Stimulated activated CD4-positive, alpha-beta T cell treated with anti-CD3 and anti-CD28 coated beads, Interleukin-15, amount 100 ng/mL, for 24 hours (primary cell): ENCODE data around the gene CHCHD6.

Experiments used
- DNase-seq: peaks from one replicate; pipeline ENCODE4 v3.0.0-alpha.2; 2020

CHCHD6 gene

DNA sequence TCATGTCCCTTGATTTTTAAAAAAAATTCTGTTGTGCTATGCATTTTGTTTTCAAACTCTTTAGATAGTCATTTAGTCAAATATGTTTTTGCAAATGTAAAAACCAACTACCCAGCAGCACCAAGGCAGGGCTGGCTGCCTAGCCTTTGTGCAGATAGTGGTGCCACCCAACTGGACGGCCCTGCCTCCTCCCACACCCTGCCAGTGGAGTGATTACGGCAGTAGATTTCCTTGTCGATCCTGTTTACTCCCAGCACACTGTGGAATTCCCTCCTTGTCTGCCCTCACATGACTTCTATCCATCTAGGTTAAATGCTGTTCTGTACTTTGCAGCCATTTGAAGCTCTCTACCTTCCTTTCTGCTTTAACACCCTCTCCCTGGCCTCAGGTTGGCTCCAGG, 199.5 kb downstream of the CHCHD6 start:
- no peak for DNase-seq

DNA sequence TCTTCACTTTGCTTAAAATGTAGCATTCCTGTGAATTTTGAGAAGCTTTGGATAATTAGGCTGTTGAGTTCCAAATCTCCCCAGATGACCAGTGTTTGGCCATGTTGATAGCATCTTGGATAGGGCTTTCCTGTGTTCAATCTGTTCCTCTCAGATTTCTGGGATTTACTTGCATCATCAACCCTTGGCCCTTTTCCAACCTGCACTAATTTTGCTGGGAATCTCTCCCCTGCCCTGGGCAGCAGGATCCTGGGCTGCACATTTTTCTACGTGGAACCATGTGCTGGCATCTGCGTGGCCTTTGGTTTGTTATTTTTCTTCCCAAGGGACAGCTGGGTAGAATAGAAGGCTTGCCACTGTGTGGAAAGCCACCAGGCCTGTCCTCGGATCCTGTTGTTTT, 203.5 kb downstream of the CHCHD6 start:
- no peak for DNase-seq

DNA sequence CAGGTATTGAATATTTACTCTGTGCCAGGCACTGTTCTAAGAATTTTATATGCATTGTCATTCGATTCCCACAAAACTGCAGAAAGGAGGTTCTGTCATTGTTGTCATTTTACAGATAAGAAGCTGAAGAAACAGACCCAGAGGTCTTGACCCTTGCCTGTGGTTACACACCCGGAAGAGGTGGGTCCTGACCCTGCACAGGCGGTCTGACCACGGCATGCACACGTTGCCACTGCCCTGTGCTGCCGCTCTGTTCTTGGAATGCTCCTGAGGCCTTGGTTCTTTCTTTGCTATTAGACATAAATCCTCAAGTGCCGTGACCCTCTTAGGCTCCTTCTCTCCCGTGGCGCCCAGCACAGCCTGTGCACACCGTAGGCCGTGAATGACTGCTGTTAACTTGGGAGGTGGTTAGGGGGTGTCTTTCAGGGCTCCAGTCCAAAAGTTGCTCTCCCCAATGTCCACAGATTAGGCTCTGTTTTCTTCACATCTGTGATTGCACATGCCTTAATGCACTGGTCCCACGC, 204.8 kb downstream of the CHCHD6 start:
- no peak for DNase-seq

DNA sequence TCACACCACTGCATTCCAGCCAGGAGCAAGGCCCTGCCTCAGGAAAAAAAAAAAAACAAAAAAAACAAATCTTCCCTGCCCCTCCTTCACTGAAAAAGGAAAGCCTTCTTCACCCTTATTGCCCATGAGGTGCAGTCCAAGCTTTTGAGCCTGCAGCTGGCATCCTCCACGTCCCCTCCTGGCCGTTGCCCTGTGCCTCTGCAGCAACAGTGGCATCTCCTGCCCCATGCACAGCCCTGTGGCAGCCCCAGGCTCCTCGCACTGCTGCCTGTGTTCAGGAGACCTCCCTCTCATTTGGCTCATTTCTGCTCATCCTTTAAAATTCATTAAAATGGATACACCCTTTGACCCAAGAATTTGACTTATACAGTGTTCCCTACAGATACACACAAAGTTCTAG, 206.2 kb downstream of the CHCHD6 start:
- DNase-seq = no peak

DNA sequence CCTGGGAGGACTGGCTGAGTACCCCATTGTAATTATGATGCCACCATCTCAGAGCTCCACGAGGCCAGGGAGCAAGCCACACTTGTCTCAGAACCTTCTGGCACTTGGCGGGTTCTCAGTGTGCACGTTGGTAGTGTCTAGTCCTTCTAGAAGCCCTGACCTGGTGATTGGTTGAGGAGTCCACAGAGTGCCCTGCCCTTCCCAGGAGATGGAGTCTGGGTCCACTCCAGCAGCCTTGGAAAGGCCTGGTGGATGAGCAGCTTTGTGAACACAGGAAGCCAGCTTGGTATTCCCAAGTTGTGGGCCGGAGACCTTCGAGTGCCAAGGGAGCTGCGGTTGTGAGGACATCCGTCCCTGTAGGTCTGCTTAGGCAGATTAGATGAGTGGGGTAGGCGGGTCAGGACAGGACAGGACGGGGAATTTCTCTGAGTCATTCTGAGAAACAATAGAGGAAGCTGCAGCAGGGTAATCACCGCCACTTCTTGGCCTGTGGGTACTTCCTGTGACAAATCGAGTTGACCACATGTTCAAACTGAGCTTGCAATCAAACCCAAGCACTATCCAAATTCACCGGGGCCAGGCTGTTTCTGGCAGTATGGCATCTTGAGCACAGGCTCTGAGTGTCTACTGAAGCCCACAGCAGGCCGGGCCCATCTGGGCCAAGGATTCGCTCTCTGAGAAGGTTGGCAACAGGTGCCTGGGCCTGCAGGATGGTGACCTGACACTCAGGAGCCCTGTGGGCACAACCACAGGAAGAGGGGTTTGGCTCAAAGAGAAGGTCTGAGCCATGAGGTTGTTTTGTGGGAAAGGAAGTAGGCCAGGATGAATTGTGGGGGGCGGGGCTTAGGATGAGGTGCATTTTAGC, 207.4 kb downstream of the CHCHD6 start:
- DNase-seq = peak; percentile 75

DNA sequence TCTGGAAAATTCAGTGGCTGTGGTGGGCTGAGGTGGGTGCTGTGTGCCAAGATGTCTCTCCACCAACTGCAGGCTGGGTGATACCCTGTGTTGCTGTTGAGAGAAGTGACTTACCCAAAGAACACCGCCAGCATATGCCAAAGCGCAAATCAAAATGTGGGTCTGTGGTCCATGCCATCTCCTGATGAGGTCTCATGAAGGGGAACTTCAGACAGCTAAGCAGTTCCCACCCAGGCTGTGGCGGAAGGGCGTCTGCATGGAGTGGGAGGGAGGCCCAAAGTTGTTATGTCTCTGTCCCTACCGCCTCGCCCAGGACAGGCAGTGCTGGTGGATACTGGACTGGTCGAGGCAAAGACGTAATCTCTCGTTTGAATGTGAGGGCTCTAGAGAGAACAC, 208.0 kb downstream of the CHCHD6 start:
- no peak for DNase-seq

DNA sequence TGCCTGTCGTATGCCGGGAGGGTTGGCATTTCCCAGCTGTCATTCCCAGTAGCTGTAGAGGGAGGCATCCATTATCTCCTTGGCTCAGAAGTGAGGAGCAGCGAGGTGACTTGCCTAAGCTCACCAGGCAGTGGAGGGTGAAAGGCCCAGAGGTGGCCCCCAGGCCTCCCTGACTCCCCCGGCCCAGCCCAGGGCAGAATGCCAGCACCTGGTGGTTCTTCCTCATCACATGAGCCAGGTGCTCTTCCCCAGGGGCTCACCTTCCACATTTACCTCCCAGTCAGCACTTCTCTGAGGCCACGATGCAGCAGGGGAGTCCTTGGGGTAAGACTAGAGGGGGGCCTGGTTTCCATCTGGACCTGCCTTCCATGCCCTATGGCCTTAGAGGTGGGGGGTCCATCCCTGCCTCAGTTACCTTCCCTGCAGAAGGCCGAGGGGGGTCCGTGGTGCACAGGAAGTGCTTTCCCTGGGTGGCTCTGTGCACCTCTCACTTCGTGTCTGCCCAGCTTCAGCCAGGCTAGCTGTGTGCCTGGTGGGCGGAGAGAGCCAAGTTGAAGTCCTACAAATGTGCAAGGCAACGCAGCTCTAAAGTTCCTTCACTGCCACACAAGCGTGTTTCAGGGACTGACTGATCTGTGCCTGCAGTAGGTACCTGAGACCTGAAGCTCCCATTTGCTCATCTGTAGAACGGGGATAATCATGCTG, 208.6 kb downstream of the CHCHD6 start:
- no peak for DNase-seq

DNA sequence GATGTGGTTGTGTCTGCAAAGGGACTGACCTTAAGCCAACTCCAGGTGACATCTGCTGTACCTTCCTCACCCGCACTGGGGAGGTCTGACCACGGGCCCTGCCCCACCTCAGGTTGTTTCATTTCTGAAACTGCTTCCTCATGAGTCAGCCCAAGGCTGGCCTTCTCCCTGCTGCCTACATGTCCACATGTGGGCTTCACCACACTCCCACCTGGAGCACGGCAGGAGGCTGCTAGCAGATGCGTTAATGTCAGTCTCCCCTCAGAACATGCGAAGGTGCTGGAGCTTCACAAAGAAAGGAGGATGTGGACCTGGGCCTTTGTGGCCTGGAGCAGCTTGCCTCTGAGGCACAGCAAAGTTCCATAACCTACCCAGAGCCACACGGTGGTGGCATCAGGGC, 209.5 kb downstream of the CHCHD6 start:
- DNase-seq = no peak

DNA sequence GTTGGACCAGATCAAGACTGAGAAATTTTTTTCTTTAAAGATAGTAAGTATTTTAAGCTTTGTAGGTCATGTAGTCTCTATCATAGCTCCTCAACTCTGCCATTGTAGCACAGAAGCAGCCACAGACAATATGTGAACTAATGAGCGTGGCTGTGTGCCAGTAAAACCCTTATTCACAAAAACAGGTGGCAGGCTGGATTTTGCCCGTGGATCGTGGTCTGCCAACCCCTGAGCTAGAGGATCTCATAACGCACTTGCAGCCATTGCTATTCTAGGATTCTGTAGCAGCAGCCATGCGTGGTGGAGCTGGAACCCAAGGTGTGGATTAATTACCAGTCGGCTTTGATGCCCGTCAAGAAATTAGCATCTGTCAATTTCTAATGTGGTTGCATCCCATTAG, 210.2 kb downstream of the CHCHD6 start:
- no peak for DNase-seq

DNA sequence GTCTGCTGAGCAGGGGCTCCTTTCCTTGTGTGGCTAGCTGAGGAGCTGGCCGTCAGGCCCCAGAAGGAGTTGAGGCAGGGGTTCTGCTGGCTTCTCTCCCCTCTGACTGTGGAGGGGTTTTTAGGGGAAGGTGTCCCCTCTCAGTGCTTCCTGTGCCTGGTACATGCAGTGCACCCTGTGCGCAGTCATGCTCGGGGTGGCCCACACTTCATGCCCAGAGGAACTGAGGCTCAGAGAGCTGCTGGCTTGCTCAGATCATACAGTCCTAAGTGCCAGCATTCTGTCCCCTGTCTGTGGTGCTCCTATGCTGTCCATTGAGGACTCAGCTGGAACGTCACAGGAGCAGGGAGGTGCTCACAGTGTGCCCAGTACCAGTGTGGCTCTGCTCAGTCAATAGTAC, 211.0 kb downstream of the CHCHD6 start:
- DNase-seq = no peak

DNA sequence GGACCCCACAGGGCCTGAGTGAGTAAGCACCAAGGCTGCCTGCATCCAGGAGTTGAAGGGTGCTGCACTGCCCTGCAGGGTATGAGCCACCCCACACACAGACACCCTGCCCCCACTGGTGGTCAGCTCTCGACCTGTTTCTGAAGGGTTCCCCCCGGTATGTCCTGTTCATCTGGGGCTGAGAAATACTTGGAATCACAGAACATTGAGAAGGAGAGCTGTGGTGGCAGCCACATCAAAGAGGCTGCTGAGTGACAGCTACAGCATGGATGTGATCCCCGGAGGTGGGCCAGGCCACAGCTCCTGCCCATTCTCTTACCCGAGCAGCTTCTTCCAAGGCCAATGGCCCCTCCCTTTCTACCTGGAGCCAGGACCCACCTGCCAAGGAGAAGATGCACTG, 212.5 kb downstream of the CHCHD6 start:
- DNase-seq = no peak

DNA sequence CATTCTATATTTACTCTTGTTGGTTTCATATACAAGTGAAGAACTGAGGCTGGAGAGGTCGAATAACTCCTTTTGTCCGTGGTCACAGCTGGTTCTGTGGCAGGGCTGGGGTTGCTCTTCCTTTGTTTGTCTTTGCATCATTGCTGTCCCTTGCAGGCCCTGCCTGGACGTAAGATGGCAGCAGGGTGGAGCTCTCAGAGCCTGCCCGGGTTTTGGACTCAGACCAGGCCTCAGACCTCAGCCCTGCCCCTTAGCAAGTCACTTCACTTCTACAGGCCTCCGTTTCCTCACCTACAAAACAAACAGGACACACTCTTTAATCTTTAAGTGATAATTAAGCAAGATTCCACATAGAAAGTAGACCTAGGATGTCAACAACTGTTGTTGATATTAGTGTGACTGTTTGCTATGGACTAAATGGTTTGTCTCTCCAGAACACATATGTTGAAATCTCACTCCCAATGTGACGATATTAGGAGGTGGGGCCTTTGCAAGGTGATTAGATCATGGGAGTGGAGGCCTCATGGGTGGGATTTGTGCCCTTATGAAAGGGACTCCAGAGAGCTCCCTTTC, 213.3 kb downstream of the CHCHD6 start:
- DNase-seq = no peak

DNA sequence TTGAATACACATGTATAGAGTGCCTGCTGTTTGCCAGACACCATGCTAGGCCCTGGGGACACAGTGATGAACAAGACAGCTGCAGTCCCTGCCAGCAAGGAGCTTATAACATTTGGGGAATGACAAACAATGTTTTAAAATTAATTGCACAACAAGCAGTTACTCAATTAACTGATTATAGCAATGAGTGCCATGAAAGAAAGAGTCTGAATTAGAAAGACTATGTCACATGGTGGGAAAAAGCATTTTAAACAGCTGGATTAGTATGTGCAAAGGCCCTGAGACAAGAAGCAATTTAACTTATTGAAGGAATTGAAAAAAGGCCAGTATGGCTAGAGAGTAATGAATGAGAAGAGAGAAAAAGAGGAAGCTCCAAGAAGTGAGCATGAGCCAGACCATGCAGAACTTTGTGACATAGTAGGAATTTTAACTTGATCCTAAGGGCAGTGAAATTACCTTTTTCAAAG, 214.3 kb downstream of the CHCHD6 start:
- DNase-seq = no peak

DNA sequence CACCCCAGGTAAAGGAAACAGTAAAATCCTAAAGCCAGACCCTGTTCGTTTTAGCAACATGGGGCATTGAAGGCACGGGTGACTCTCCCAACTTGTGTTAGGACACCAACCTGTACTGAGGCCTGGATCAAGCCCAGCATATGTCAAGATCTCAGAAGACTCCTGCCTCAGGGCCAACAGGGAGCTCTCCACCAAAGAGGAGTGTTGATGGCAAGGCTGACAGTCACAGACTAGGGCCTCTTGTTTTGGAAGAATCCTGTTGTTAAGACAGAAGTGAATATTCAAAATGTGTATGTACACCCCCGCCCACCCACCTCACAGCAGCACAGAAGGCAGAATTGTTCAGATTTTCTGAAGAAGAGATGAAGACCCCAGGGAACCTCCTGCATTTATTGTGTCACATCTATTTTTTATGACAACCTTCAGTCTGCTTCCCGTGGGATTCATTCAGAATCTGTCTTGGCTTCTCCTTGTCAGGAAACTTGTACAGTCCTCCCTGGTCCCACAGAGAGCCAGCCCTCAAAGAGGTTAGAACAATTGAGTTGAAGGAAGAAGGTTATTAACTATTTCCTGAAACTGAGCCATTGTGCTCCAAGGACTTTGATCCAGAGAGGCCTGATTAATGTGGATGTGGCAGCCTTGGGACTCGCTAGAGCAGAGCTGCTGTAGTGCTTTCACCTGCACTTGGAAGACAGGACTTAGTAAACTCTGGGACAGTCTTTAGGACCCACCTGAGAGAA, 217.2 kb downstream of the CHCHD6 start:
- no peak for DNase-seq

DNA sequence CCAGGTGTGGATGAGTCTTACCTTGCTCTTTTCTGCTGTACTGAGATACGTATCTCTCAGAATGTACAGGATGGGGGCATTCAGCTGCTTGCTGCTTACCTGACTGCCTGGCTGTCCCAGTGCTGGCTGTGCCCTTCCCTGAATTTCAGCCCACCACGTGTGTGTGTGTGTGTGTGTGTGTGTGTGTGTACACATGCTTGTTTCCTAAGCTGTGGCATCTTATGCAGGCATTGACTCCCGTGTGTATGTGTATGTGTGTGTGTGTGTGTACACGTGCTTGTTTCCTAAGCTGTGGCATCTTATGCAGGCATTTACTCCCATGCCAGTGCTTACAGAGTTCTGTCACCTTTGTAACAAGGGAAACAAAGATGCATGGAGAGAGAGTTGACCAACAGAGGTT, 218.4 kb downstream of the CHCHD6 start:
- no peak for DNase-seq

DNA sequence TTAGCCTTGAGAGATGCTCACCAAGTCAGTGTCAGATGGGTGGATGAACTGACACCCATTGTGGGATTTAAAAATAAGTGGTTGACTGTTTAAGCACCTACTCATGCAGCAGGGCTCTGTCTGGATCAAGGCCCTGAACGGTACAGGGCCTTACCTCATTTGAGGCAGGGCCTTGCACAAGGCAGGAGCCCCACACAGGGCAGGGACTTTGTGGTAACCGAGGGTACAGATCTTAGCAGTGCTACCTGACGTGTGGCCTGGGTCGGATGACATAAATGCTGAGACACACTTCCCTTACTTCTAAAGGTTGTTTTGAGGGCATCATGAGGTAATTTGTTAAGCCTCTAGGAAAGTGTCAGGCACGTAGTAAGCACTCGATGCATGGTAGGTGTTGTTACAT, 219.4 kb downstream of the CHCHD6 start:
- DNase-seq = no peak

DNA sequence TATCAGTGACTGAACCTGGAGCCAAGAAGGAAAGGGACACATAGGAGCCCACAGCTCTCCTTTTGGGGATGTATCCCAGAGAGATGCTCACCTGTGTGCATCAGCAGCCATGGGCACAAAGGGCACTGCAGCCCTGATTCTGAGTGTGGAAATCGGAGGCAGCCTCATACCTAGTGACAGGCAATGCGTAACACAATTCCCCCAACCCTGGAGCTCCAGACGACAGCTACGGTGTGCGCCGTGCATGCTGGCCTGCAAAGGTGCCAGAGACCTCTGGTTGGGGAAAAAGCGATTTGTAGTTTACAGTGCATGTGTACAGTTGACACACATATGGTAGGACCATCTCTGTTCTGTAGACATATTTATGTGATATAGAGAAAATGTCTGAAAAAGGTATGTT, 219.9 kb downstream of the CHCHD6 start:
- DNase-seq = no peak

DNA sequence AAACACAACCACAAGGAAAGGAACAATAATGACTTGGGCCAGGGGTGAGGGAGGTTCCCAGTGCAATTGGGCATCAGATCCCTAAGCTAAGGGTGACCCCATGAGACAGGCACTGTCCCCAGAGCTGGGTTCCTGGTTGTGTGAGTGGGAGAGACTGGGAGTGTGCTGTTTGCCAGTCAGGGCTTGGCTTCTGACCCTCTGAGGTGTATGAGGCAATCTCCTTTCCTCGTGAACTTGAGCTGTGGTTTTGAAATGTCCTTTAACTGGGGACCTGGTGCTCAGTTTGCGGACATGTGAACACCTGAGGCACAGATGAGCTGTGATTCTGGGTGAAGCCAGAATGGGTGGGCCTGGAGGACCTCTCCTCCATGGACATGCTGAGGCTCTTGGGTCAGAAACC, 220.4 kb downstream of the CHCHD6 start:
- DNase-seq = no peak

DNA sequence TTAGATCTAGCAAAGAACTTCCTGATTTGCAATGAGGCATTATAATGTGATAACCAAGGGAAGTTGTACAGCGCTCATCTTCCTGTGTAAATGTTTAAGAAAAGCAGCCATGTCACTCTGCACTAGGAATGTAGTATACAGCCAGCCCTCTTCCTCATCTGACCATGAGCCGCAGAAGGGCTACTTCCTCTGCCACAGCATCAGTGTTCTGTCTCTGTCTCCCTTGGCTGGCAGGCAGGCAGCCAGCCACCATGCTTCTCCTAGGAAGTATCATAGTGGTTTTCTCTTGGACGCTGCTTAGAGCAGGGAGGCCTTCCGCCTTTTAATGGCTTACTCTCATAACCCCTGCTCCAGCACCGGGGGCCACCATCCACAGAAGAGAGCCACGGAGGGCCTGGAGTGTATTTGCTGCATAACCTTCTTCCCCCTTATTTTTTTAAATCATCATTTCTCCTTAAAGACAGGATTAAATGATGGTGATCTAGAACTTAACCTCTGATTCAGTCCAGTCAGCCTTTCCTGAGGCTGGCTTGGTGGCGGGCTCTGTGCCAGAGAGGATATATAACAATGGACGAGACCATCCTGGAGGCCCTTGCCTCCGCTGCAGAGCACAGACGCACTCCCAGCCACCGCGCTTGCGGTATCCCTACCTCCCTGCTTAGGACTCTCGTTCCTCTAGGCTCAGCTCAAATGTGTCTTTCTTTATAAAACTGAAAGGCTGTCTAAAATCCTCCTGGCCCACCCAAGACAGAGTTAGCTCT, 221.6 kb downstream of the CHCHD6 start:
- no peak for DNase-seq

DNA sequence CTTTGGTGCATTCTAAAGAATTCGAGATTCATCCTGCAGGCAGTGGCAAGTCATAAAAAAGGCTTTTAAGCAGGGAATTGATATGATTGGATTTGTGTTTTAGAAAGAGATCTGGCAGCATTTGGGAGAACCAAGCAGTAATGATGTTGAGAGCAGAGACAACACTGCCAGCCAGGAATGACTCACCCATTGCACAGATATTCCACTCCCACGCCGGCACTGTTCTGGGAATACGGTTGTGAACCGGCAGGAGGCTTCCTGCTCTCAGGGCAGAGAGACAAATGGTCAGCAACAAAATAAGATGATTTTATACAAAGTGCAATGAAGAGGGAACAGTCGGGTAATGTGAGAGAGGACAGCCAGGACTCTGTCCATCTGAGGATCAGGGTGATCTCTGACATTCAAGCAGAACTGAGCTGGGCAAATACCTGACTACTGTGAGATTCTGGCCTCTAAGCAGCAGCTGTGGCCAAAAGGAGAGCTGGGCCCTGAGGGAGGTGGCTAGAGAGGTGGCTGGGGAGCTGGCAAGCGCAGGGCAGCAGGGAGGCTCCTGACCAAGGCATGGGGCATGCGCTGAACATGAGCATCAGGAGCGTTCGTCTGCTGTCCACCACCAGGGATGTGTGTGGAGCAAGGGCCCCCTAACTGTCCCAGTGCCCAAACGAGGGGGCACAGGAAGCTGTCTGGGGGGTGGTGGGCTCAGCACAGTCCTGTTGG, 222.8 kb downstream of the CHCHD6 start:
- DNase-seq = no peak

DNA sequence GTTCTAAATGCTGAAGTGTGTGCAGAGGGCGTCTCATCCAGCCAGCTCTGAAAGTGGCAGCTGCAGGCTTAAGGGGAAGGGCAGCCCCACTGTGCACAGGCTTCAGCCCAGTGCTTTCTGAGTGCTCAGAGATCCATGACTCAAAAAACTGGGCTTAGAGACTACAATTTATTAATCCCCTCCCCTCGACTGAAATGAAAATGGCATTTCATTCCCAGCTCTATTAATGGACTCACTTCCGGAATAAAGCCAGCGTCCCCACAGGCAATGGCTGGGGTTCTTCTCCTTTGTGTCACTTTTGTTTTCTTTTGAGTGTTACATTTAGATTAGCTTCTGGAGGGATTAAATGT, 223.3 kb downstream of the CHCHD6 start:
- DNase-seq = no peak

DNA sequence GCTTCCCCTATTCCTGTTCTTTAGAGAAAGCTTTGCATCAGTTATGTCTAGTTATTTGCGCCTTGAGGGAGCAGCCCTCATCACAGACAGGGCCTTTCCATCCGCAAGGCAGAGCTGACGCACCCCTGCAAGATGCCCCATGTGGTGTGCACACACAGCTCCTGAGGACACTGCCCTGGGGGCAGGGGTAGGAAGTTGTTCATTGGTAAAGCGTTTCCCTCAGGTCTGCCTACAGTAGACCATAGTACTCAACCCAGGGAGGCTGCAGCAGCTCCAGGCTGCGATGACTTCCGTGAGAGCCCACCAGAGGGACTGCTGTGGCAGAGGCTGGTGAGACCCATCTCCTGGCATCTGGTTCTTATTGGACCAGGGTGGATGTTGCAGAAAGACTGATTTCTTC, 223.8 kb downstream of the CHCHD6 start:
- DNase-seq = no peak
